Uterus (tissue), 4 donors: Measurements from ENCODE around the gene COL24A1. TPM values are rescaled to one million over a fixed set of nuclear protein-coding genes. Genes with fewer than 3 reads are reported as not detected.

ENCODE experiments used
- DNase-seq, 2 donors: peaks; one replicate each; pipeline ENCODE4 v3.0.0-alpha.2; 2019 to 2020
- H3K27ac ChIP-seq, 2 donors: fragments of 200-600 bp; sonication (generic); 1 replicate in 1 of 2; 2 replicates in 1 of 2; pipeline ENCODE4 v1.5.1; 2016 to 2018
- H3K27me3 ChIP-seq, 2 donors: fragments of 200-600 bp; sonication (generic); one replicate each; pipeline ENCODE4 v1.5.1; 2018 to 2019; ENCODE audit warnings: control low read depth in 1 of 2
- H3K36me3 ChIP-seq, 2 donors: fragments of 200-600 bp; sonication (generic); one replicate each; pipeline ENCODE4 v1.5.1; 2019; ENCODE audit warnings: control low read depth in 1 of 2
- H3K4me1 ChIP-seq, 2 donors: fragments of 200-600 bp; sonication (generic); one replicate each; pipeline ENCODE4 v1.5.1; 2018 to 2019; ENCODE audit warnings: control low read depth in 1 of 2
- H3K4me3 ChIP-seq, 2 donors: fragments of 200-600 bp; sonication (generic); 1 replicate in 1 of 2; 2 replicates in 1 of 2; pipeline ENCODE4 v1.5.1; 2018 to 2019; ENCODE audit warnings: mild to moderate bottlenecking in 1 of 2
- H3K9me3 ChIP-seq, 2 donors: fragments of 200-600 bp; sonication (generic); one replicate each; pipeline ENCODE4 v1.5.1; 2019; ENCODE audit warnings: control low read depth in 1 of 2
- POLR2A ChIP-seq, 2 donors: fragments of 450-650 bp; IDR thresholded peaks; one replicate each; pipeline ENCODE4 v1.6.1; 2016; ENCODE audit warnings: antibody characterized with exemption in 2 of 2, mild to moderate bottlenecking in 1 of 2, moderate library complexity in 1 of 2
- intact Hi-C: fragments of 100-400 bp; cut with DNase I; formaldehyde crosslinking; loops from one replicate; pipeline ENCODE4 v1.15.1; 2023; ENCODE audit warnings: low total_unique reads
- total RNA-seq, 4 donors: library from RNA; depleted of rRNA in 3 of 4; stranded (reverse); fragments of >200 nt in 3 of 4; gene quantifications; one replicate each; pipeline versions ENCODE4 v1.1.0 to v1.2.4, GENCODE V29; 2014 to 2023
- TF ChIP-seq, protein P1 (sequence below), 4 experiments: fragments of 200-600 bp in 2 of 4; fragments of 450-650 bp in 2 of 4; sonication (generic) in 2 of 4; IDR thresholded peaks; one replicate each; pipeline ENCODE4 v1.5.1; 2016 to 2019; ENCODE audit warnings: antibody characterized with exemption in 4 of 4, mild to moderate bottlenecking in 2 of 4, moderate library complexity in 1 of 4
- donor health status: DM: yes; HTN: yes; CAD: no.

Gene COL24A1
- total RNA-seq, 4 donors from 2014 or later: 0.37 to 9.1 TPM; not detected in 2

DNA sequence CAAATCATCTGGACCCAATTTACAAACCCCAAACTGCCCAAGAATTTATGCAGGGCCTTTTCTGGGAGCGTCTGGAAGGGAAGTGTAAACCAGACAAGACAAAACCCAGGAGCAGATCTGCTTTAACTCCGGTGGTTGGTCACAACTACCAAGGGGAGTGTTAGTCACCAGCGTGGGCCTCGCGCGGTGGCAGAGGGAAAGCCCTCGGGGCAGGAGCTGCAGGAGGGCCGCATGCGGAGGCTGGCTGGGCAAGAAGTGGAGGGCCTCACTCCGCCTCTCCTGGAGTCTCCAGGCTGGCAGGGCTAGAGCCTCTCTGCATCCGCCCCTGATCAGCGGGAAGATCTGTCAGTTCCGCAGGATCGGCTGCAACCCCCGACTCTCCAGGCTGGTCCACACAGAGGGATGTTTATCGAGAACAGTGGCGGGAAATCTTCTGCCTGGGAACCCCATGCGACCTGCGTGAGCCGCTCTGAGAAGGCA is 2.0 kb downstream of the COL24A1 start:
- Histone ChIP-seq H3K27ac (no peak overlapping the region), H3K36me3 (no peaks in the 10 kb centered on the region), H3K9me3 (no peaks in the 10 kb centered on the region), H3K27me3 (no peaks in the 10 kb centered on the region), H3K4me3 (no peak overlapping the region), H3K4me1 (peaks cover 0 to 12% of the 10 kb centered on the region in 2 donors)
- TF ChIP-seq POLR2A (IDR thresholded peaks at IDR 0.05): no peak
- TF ChIP-seq, protein P1, sequence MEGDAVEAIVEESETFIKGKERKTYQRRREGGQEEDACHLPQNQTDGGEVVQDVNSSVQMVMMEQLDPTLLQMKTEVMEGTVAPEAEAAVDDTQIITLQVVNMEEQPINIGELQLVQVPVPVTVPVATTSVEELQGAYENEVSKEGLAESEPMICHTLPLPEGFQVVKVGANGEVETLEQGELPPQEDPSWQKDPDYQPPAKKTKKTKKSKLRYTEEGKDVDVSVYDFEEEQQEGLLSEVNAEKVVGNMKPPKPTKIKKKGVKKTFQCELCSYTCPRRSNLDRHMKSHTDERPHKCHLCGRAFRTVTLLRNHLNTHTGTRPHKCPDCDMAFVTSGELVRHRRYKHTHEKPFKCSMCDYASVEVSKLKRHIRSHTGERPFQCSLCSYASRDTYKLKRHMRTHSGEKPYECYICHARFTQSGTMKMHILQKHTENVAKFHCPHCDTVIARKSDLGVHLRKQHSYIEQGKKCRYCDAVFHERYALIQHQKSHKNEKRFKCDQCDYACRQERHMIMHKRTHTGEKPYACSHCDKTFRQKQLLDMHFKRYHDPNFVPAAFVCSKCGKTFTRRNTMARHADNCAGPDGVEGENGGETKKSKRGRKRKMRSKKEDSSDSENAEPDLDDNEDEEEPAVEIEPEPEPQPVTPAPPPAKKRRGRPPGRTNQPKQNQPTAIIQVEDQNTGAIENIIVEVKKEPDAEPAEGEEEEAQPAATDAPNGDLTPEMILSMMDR (IDR thresholded peaks at IDR 0.05): no peak
- intact Hi-C loops: no loop called here
- no peak for DNase-seq

DNA sequence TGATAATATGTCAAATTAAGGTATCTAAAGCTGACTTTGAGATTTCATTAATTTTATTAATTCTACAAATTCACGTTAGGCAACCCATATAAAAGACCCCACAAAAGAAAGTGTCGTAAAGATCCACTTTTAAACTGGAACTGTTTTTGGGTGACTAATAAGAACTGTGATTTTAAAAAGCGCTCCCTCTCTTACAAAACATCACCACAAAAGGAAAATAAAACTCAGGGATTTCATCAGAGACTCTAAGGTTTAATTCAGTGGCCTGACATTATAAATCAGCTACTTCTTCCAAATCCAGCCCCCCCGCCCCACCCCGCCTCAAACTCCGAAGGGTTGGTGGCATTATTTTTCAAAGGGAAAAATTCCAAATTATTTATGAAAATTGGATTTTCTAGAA is 2.7 kb downstream of the COL24A1 start:
- Histone ChIP-seq H3K9me3 (no peaks in the 10 kb centered on the region), H3K4me1 (peaks cover 0 to 12% of the 10 kb centered on the region in 2 donors), H3K36me3 (no peaks in the 10 kb centered on the region), H3K27me3 (no peaks in the 10 kb centered on the region), H3K27ac (no peak overlapping the region), H3K4me3 (no peak overlapping the region)
- no peak for DNase-seq
- intact Hi-C loops: no loop called here
- no peak for TF ChIP-seq POLR2A (IDR thresholded peaks at IDR 0.05)
- TF ChIP-seq, protein P1 (IDR thresholded peaks at IDR 0.05): no peak

DNA sequence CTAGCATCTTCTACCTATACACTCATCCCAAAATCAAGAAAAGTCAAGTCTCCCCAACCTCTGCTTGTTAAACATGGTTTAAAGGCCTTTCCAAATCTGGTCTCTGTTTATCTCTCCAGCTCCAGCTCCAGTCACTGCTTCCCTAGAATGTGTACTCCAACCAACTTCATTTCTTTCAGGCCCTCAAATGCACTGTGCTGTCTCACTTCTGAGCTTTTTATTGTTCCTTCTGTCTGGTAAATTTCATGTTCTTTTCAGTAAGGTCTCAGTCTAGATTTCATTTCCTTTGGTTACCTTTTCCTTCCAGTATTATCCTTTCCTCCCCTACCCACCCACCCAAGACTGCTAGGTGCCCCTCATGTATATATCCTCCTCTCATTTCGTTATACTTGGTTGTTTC is 3.7 kb downstream of the COL24A1 start:
- DNase-seq: no peak
- H3K9me3 ChIP-seq: no peaks in the 10 kb centered on the region
- no peaks in the 10 kb centered on the region for H3K36me3 ChIP-seq
- H3K27ac ChIP-seq: no peak overlapping the region
- intact Hi-C loops: no loop called here
- peaks cover 0 to 12% of the 10 kb centered on the region in 2 donors for H3K4me1 ChIP-seq
- TF ChIP-seq POLR2A (IDR thresholded peaks at IDR 0.05): no peak
- TF ChIP-seq, protein P1 (IDR thresholded peaks at IDR 0.05): no peak
- no peak overlapping the region for H3K4me3 ChIP-seq
- no peaks in the 10 kb centered on the region for H3K27me3 ChIP-seq

DNA sequence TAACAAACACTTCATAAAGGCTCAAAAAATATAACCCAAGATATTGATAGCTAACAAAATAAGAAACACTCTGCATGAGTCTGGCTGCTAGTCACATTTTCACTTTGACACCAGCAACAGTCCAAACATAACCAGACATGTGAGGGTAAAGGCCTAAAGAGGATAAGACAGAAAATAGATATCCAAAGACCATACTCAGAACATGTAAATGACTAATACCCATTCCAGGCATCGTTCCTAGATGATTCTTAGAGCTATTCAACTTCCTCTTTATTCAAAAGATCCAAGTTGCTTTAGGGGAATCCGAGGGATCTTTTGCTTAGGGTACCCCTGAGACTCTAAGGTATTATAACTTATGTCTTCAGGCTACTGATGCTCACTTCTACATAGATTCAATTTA is 5.1 kb downstream of the COL24A1 start:
- Histone ChIP-seq H3K4me1 (peaks cover 0 to 12% of the 10 kb centered on the region in 2 donors), H3K4me3 (no peak overlapping the region), H3K27ac (no peak overlapping the region), H3K27me3 (no peaks in the 10 kb centered on the region), H3K9me3 (no peaks in the 10 kb centered on the region), H3K36me3 (no peaks in the 10 kb centered on the region)
- no peak for DNase-seq
- intact Hi-C loops: no loop called here
- TF ChIP-seq, protein P1 (IDR thresholded peaks at IDR 0.05): no peak
- TF ChIP-seq POLR2A (IDR thresholded peaks at IDR 0.05): no peak

DNA sequence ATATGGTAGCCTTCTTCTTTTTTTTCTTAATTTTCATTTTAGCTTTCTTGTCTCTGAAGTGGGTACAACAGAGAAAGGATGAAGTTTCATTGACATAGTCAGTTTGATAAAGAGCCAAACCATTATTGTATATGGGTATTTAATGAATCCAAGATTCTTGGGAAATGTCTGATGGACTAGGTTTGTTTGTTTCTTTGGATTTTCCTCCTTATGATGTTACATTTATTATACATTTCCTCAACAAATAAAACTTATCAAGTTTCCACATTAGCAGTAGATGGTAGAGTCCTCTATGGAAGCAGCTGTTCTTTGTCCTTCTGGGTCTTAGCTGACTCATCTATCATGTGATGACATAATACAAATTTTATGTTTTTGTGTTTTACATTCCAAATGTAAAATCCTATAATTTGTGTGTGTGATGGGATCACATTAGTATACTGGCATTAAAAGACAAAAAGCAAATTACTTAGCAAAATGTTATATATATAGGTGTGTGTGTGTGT is 6.0 kb downstream of the COL24A1 start:
- no peak for DNase-seq
- H3K9me3 ChIP-seq: no peaks in the 10 kb centered on the region
- no peaks in the 10 kb centered on the region for H3K27me3 ChIP-seq
- intact Hi-C loops: no loop called here
- peaks cover 0 to 6% of the 10 kb centered on the region in 2 donors for H3K4me1 ChIP-seq
- no peak overlapping the region for H3K27ac ChIP-seq
- H3K36me3 ChIP-seq: no peaks in the 10 kb centered on the region
- TF ChIP-seq, protein P1 (IDR thresholded peaks at IDR 0.05): no peak
- TF ChIP-seq POLR2A (IDR thresholded peaks at IDR 0.05): no peak
- no peak overlapping the region for H3K4me3 ChIP-seq
